A549 treated with Mapracorat at 1 μM for 4 hours (cell line): Measurements from ENCODE around the gene ROMO1. TPM values are rescaled to one million over a fixed set of nuclear protein-coding genes. Genes with fewer than 3 reads are reported as not detected.

Experiments used
- total RNA-seq: library from RNA; stranded (reverse); fragments of 200-300 nt; extraction: Qiagen RNA extraction; gene quantifications from 5 replicates; pipeline ENCODE4 v1.2.3, GENCODE V29; 2022

The ROMO1 gene
- total RNA-seq = 343 to 392 TPM (median 375 TPM) in 5 replicates

DNA sequence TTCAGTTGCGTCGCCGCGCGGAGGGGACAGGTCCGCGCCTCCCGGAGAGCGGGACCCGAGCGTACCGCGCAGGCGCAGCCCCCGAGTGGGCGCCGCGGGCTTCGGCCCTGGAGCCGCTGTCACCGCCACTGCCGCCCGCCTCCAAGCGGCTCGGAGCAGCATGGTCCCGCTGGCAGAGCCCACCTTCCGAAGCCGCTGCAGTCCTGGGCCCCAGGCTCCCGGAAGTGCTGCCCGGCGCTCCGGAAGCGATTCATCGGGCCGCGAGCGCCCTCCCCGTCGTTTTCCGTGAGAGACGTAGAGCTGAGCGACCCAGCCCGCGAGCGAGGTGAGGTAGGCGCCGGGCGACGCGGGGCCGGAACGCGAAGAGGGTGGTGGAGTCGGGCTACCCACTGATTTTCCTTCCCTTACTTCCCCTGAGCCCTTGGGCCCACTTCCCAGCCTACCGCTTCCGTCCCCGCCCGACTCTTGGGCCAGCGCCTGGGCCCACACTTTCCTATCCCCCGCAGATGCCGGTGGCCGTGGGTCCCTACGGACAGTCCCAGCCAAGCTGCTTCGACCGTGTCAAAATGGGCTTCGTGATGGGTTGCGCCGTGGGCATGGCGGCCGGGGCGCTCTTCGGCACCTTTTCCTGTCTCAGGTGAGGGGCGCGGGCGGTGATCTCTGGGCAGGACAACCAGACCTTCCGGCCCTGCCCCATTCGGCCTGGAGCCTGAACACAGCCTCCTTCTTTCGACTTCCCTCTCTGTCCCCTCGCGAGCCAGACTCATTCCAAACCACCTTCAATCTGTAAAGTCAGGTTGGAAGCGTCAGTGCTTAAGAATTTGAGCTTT is at the start of gene ROMO1, which contains the start of gene NFS1:
Gene ROMO1, plus strand, starts transcription at position 279 of the 830 bp plus-strand sequence. Its CDS starts 228 bp downstream, at position 507.
Gene NFS1, minus strand, starts transcription at position 226 of the 830 bp plus-strand sequence. Its CDS starts 64 bp downstream, at position 162.

DNA sequence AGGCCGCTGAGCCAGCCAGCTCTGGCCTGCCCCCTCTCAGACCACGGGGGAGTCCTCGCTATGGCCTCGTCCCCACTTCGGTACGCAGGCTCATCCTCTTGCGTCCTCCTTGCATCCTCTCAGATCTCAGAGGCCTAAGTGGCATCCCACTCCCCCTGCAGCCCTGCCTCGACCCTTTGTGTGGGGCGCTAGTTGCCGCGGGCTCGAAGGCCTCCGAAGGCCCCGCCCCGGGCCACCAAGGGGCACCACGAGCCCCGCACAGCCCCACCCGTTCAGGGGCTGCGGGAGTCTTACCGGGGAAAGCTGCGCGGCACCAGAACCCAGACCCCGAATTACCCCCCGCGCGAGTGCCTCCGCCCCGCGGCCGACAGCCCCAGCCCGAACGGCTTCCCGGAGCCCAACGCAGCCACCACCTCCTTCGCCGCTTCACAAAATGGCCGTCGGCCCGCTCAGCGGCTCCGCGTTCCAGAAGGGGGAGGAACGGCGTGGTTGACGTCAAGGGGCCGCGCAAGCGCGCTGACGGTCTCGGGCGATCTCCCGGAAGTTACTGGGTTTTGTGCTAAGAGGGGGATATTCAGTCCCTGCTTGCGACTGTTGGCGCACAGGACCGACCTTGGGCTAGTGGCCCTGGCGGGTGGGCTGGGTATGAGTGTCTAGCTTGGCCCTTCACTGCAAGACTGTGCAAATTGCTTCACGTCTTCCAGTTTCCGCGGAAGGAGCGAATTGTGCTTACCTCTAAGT is 34.6 kb upstream of the ROMO1 start, which contains the start of the genes CPNE1 and RBM12:
Gene CPNE1, minus strand, starts transcription at position 435 of the 741 bp plus-strand sequence. CDS start 31,977 bp downstream, outside the sequence.
Gene RBM12, minus strand, starts transcription at position 435 of the 741 bp plus-strand sequence. CDS start 9,578 bp downstream, outside the sequence.

GRCh38 chr20:35741892-35742740 is 42.9 kb downstream of the ROMO1 start, which contains the start of gene RBM39:
Gene RBM39, minus strand, starts transcription at chr20:35742260. Its CDS starts 1,386 bp downstream, at chr20:35740874.

Other genes starting within 250 kb of the ROMO1 start
- gene CEP250, start 243.8 kb upstream of the ROMO1 start, total RNA-seq = 18.4 to 31.4 TPM (median 27.1 TPM) in 5 replicates
- not detected in 5 replicates for gene C20orf173, start 169.8 kb upstream of the ROMO1 start, total RNA-seq
- 218 to 245 TPM (median 235 TPM) in 5 replicates for gene ERGIC3, start 157.3 kb upstream of the ROMO1 start, total RNA-seq
- 3.1 to 5.9 TPM (median 4.8 TPM) in 5 replicates for gene SPAG4, start 83.6 kb upstream of the ROMO1 start, total RNA-seq
- 172 to 223 TPM (median 215 TPM) in 5 replicates for gene CPNE1, start 34.5 kb upstream of the ROMO1 start, total RNA-seq
- gene RBM12, start 34.5 kb upstream of the ROMO1 start, total RNA-seq = 75.1 to 94.8 TPM (median 79.3 TPM) in 5 replicates
- 29.9 to 42.8 TPM (median 37.1 TPM) in 5 replicates for gene NFS1, start 53 bp upstream of the ROMO1 start, total RNA-seq
- 181 to 218 TPM (median 200 TPM) in 5 replicates for gene RBM39, start 42.9 kb downstream of the ROMO1 start, total RNA-seq
- gene PHF20, start 72.6 kb downstream of the ROMO1 start, total RNA-seq = 28.1 to 39.5 TPM (median 36.5 TPM) in 5 replicates